Measurements from ENCODE around the gene GABRG3. TPM values are rescaled to one million over a fixed set of nuclear protein-coding genes. Genes with fewer than 3 reads are reported as not detected.

Gene GABRG3
- total and polyA plus RNA-seq, 9 of the 15 experiments (the other 6 are each of a cell fraction or from before 2014, with no cell fraction given): 4.0 to 15.1 (median 11.2) TPM

DNA sequence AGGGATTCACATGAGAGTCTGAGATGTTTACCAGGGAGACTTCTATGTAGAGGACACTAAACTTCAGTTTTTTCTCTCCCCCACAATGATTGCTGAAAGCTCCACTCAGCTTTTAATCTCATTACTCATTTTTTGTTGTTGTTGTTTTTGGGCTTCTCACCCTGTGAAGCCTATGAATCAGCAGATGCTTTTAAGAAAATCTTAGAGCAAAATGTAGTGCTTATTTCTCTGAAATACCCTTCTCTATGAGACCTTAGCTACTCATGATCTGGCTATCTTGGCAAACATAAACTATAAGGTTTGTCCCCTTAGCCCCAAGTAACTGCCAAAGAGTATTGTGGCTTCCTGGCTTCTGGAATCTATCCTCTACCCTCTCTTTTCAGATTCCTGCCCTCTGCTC, 590.8 kb downstream of the GABRG3 start:
- Histone ChIP-seq H3K4me3 (no peak overlapping the region), H3K9ac (ENCODE audit: insufficient read depth in 1 of 2, low read depth in 2 of 2, low read length in 2 of 2) (no peak overlapping the region), H3K9me3 (replicated peaks; ENCODE audit: control insufficient read depth, insufficient read depth, low read depth, low read length) (no peaks in the 10 kb centered on the region; the same call in 1 of the 2 replicates), H3K27ac (ENCODE audit: extremely low read depth, low read depth, low read length) (no peak overlapping the region), H2AFZ (ENCODE audit: low read depth, low read length) (no peak overlapping the region), H3K79me2 (ENCODE audit: control insufficient read depth, insufficient read depth, low read length) (no peaks in the 10 kb centered on the region), H3K36me3 (ENCODE audit: control insufficient read depth, insufficient read depth, low read length) (no peaks in the 10 kb centered on the region), H3K4me2 (ENCODE audit: insufficient read depth, low read length) (no peak overlapping the region), H3K9me1 (ENCODE audit: control insufficient read depth, insufficient read depth, low read length) (no peaks in the 10 kb centered on the region), H4K20me1 (replicated peaks; ENCODE audit: control insufficient read depth, insufficient read depth, low read length) (no peaks in the 10 kb centered on the region), H3K4me1 (replicated peaks in 1 of 2; ENCODE audit: control insufficient read depth in 2 of 2, insufficient read depth in 2 of 2, low read length in 2 of 2) (0 out of 5 replicates have a peak, but pooled peaks cover 0 to 4% of the 10 kb centered on the region in 2 experiments), H3K27me3 (ENCODE audit: control insufficient read depth in 2 of 2, insufficient read depth in 2 of 2, low read length in 2 of 2) (no peaks in the 10 kb centered on the region)
- intact Hi-C loops (cut with micrococcal nuclease) (no loop called here), in situ Hi-C loops (cut with MboI) (no loop called here)
- DNase-seq (ENCODE audit: extremely low read depth in 1 of 4, low spot score in 3 of 4): no peak
- no TSS peak for BruUV-seq (replicated peaks)
- TF ChIP-seq FOXA1 (IDR thresholded peaks at IDR 0.05; ENCODE audit: borderline replicate concordance): no peak
- no peak for TF ChIP-seq KDM1A (IDR thresholded peaks at IDR 0.05)
- TF ChIP-seq, protein P1, sequence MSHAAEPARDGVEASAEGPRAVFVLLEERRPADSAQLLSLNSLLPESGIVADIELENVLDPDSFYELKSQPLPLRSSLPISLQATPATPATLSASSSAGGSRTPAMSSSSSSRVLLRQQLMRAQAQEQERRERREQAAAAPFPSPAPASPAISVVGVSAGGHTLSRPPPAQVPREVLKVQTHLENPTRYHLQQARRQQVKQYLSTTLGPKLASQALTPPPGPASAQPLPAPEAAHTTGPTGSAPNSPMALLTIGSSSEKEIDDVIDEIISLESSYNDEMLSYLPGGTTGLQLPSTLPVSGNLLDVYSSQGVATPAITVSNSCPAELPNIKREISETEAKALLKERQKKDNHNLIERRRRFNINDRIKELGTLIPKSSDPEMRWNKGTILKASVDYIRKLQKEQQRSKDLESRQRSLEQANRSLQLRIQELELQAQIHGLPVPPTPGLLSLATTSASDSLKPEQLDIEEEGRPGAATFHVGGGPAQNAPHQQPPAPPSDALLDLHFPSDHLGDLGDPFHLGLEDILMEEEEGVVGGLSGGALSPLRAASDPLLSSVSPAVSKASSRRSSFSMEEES (CRISPR knock-in tag; IDR thresholded peaks at IDR 0.05): no peak
- TF ChIP-seq MYBL2 (IDR thresholded peaks at IDR 0.05; ENCODE audit: low read depth): no peak
- TF ChIP-seq MYBL2 (CRISPR knock-in tag; IDR thresholded peaks at IDR 0.05; ENCODE audit: borderline replicate concordance): no peak
- TF ChIP-seq, protein P2, sequence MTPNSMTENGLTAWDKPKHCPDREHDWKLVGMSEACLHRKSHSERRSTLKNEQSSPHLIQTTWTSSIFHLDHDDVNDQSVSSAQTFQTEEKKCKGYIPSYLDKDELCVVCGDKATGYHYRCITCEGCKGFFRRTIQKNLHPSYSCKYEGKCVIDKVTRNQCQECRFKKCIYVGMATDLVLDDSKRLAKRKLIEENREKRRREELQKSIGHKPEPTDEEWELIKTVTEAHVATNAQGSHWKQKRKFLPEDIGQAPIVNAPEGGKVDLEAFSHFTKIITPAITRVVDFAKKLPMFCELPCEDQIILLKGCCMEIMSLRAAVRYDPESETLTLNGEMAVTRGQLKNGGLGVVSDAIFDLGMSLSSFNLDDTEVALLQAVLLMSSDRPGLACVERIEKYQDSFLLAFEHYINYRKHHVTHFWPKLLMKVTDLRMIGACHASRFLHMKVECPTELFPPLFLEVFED (CRISPR knock-in tag; conservative IDR thresholded peaks at IDR 0.05): no peak
- TF ChIP-seq TRIM24 (IDR thresholded peaks at IDR 0.05): no peak
- no peak for TF ChIP-seq CBX8 (IDR thresholded peaks at IDR 0.05; ENCODE audit: borderline replicate concordance, extremely low read depth, low read depth, low read length, poor library complexity, severe bottlenecking)
- TF ChIP-seq LARP7 (IDR thresholded peaks at IDR 0.05): no peak
- TF ChIP-seq, protein P3, sequence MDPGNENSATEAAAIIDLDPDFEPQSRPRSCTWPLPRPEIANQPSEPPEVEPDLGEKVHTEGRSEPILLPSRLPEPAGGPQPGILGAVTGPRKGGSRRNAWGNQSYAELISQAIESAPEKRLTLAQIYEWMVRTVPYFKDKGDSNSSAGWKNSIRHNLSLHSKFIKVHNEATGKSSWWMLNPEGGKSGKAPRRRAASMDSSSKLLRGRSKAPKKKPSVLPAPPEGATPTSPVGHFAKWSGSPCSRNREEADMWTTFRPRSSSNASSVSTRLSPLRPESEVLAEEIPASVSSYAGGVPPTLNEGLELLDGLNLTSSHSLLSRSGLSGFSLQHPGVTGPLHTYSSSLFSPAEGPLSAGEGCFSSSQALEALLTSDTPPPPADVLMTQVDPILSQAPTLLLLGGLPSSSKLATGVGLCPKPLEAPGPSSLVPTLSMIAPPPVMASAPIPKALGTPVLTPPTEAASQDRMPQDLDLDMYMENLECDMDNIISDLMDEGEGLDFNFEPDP (CRISPR knock-in tag; IDR thresholded peaks at IDR 0.05): no peak
- TF ChIP-seq CHD4 (IDR thresholded peaks at IDR 0.05; ENCODE audit: insufficient read depth, insufficient replicate concordance, low read depth, low read length, poor library complexity, severe bottlenecking): no peak
- no peak for TF ChIP-seq THRAP3 (IDR thresholded peaks at IDR 0.05; ENCODE audit: borderline replicate concordance)
- TF ChIP-seq, protein P4, sequence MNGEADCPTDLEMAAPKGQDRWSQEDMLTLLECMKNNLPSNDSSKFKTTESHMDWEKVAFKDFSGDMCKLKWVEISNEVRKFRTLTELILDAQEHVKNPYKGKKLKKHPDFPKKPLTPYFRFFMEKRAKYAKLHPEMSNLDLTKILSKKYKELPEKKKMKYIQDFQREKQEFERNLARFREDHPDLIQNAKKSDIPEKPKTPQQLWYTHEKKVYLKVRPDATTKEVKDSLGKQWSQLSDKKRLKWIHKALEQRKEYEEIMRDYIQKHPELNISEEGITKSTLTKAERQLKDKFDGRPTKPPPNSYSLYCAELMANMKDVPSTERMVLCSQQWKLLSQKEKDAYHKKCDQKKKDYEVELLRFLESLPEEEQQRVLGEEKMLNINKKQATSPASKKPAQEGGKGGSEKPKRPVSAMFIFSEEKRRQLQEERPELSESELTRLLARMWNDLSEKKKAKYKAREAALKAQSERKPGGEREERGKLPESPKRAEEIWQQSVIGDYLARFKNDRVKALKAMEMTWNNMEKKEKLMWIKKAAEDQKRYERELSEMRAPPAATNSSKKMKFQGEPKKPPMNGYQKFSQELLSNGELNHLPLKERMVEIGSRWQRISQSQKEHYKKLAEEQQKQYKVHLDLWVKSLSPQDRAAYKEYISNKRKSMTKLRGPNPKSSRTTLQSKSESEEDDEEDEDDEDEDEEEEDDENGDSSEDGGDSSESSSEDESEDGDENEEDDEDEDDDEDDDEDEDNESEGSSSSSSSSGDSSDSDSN (IDR thresholded peaks at IDR 0.05; ENCODE audit: borderline replicate concordance in 1 of 2, low read depth in 2 of 2, low read length in 2 of 2): no peak
- TF ChIP-seq ZNF57 (CRISPR knock-in tag; IDR thresholded peaks at IDR 0.05): no peak
- TF ChIP-seq ZNF778 (CRISPR knock-in tag; IDR thresholded peaks at IDR 0.05): no peak
- no peak for TF ChIP-seq C11orf30 (IDR thresholded peaks at IDR 0.05; ENCODE audit: low read depth)
- no peak for TF ChIP-seq MECOM (CRISPR knock-in tag; IDR thresholded peaks at IDR 0.05)
- ChIA-PET POLR2A (no interaction called here), CTCF (ENCODE audit: low intra/inter-chr PET ratio) (no interaction called here)
- ATAC-seq: no peak
- FAIRE-seq: no peak

Data from K562 (cell line).